Gastroesophageal sphincter (tissue), 4 donors: ENCODE results near the gene FAM216B. TPM values are rescaled to one million over a fixed set of nuclear protein-coding genes. Genes with fewer than 3 reads are reported as not detected.

ENCODE experiments used
- ATAC-seq: fragments of 150-250 bp; one replicate; pipeline ENCODE4 v1.9.1; 2016; ENCODE audit warnings: mild to moderate bottlenecking, moderate library complexity
- H3K27ac ChIP-seq, 4 donors: fragments of 200-600 bp; sonication (generic) in 3 of 4; 1 replicate in 3 of 4; 2 replicates in 1 of 4; pipeline ENCODE4 v1.5.1; 2016 to 2019
- H3K27me3 ChIP-seq: fragments of 200-600 bp; sonication (generic); one replicate; pipeline ENCODE4 v1.5.1; 2019
- H3K36me3 ChIP-seq, 2 donors: fragments of 200-600 bp; sonication (generic); one replicate each; pipeline ENCODE4 v1.5.1; 2019; ENCODE audit warnings: control low read depth in 1 of 2
- H3K4me1 ChIP-seq, 3 donors: fragments of 200-600 bp; sonication (generic); 1 replicate in 2 of 3; 2 replicates in 1 of 3; pipeline ENCODE4 v1.5.1; 2016 to 2019; ENCODE audit warnings: control low read depth in 2 of 3
- H3K4me3 ChIP-seq, 2 donors: fragments of 200-600 bp; sonication (generic); one replicate each; pipeline ENCODE4 v1.5.1; 2019; ENCODE audit warnings: mild to moderate bottlenecking in 1 of 2, moderate library complexity in 1 of 2
- H3K9me3 ChIP-seq, 3 donors: fragments of 200-600 bp; sonication (generic); one replicate each; pipeline ENCODE4 v1.5.1; 2017 to 2019; ENCODE audit warnings: control low read depth in 2 of 3
- CTCF ChIP-seq, 4 experiments: fragments of 200-600 bp in 2 of 4; fragments of 450-650 bp in 2 of 4; sonication (generic) in 1 of 4; IDR thresholded peaks; one replicate each; pipeline ENCODE4 v1.5.1; 2017 to 2019; ENCODE audit warnings: antibody characterized with exemption in 4 of 4, mild to moderate bottlenecking in 2 of 4, moderate library complexity in 2 of 4
- EP300 ChIP-seq: sonication (generic); formaldehyde crosslinking; IDR thresholded peaks from one replicate; pipeline ENCODE4 v1.6.1; 2017; ENCODE audit warnings: antibody characterized with exemption, mild to moderate bottlenecking
- POLR2A ChIP-seq, 2 donors: fragments of 450-650 bp; IDR thresholded peaks; one replicate each; pipeline ENCODE4 v1.6.1; 2017; ENCODE audit warnings: antibody characterized with exemption in 2 of 2, mild to moderate bottlenecking in 2 of 2, moderate library complexity in 1 of 2
- POLR2AphosphoS5 ChIP-seq: sonication (generic); formaldehyde crosslinking; IDR thresholded peaks from one replicate; pipeline ENCODE4 v1.6.1; 2017; ENCODE audit warnings: antibody characterized with exemption
- WGBS, 2 donors: methylation state at CpG; one replicate each; pipeline ENCODE4 v1.1.5; 2018; ENCODE audit warnings: low coverage in 1 of 2; 5-methylcytosine and 5-hydroxymethylcytosine counted together
- total RNA-seq, 4 donors: library from RNA; depleted of rRNA; stranded (reverse); fragments of >200 nt; gene quantifications; one replicate each; pipeline ENCODE4 v1.1.0, GENCODE V29; 2016

Gene FAM216B
- total RNA-seq, 4 donors from 2014 or later, result not detected

- no peaks in the 10 kb centered on the region for H3K27me3 ChIP-seq
- WGBS, 2 donors, result 91% methylated on average over 3 of the region's 3 CpGs
- no peak overlapping the region for H3K4me3 ChIP-seq
- TF ChIP-seq POLR2AphosphoS5, result no peak
- no peak for TF ChIP-seq CTCF (IDR thresholded peaks at IDR 0.05)
- no peak for TF ChIP-seq EP300
- no peak for TF ChIP-seq POLR2A (IDR thresholded peaks at IDR 0.05)
- H3K9me3 ChIP-seq, result no peaks in the 10 kb centered on the region
- no peak for ATAC-seq
- H3K36me3 ChIP-seq, result no peaks in the 10 kb centered on the region
- H3K4me1 ChIP-seq, result no peaks in the 10 kb centered on the region
- H3K27ac ChIP-seq, result no peak overlapping the region
Measured at GRCh38 chr13:42751693-42752092, 29.7 kb upstream of the FAM216B start.

DNA sequence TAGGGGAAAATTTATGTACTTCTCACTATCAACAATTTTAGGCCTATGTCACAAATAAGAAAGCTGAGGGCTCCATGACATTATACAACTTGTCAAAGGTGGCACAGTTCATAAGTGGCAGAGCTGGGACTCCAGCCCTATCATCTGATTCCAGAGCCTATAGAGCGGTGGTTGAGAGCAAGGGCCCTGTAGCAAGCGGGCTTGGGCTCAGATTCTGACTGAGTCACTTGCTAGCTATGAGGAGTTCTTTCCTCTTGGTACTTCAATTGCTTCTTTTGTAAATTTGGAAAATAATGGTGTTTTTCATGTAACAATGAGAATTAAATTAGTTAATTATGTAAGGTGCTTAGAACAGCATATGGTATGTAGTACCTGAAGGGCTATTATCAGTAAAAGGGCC is 28.7 kb upstream of the FAM216B start:
- H3K36me3 ChIP-seq, result no peaks in the 10 kb centered on the region
- no peaks in the 10 kb centered on the region for H3K27me3 ChIP-seq
- no peaks in the 10 kb centered on the region for H3K4me1 ChIP-seq
- TF ChIP-seq CTCF (IDR thresholded peaks at IDR 0.05) (no peak), POLR2A (IDR thresholded peaks at IDR 0.05) (no peak), EP300 (no peak), POLR2AphosphoS5 (no peak)
- no peak overlapping the region for H3K27ac ChIP-seq
- no peaks in the 10 kb centered on the region for H3K9me3 ChIP-seq
- ATAC-seq, result no peak
- no peak overlapping the region for H3K4me3 ChIP-seq
- WGBS, 2 donors, result 93 to 100% methylated on average over 2 of the region's 2 CpGs

DNA sequence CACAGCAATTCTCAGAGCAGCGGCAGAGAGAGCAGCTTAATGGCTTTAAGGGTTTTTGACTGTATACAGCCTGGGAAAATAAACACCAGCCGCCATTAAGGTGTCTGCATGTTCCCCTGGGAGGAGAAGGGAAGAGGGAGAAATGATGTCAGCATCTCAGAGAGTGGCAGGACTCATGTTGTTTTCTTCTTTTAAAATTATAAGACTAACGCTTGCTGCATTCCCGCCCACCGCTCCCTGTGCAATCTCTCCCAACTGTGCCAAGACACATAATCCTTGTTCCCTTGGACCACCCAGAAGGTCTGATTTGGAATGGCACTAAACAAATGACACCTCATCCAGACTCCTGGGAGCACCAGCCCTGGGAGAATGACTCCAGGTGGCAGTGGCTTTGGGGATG is 27.7 kb upstream of the FAM216B start:
- WGBS, 2 donors, result 66% methylated on average over 4 of the region's 5 CpGs; no CpG with 5 or more reads in 1 of the 2 donors
- TF ChIP-seq POLR2A (IDR thresholded peaks at IDR 0.05) (no peak), EP300 (no peak), CTCF (IDR thresholded peaks at IDR 0.05) (no peak), POLR2AphosphoS5 (no peak)
- Histone ChIP-seq H3K27me3 (no peaks in the 10 kb centered on the region), H3K4me3 (no peak overlapping the region), H3K9me3 (no peaks in the 10 kb centered on the region), H3K27ac (no peak overlapping the region), H3K4me1 (no peaks in the 10 kb centered on the region), H3K36me3 (no peaks in the 10 kb centered on the region)
- ATAC-seq, result no peak

GRCh38 chr13:42754801-42755510 is 26.4 kb upstream of the FAM216B start:
- 100% methylated on average over 1 of the region's 1 CpG; no CpG with 5 or more reads in 1 of the 2 donors for WGBS, 2 donors

More at GRCh38 chr13:42754801-42755510, 26.4 kb upstream of the FAM216B start:
- ATAC-seq, result no peak
- H3K9me3 ChIP-seq, result no peaks in the 10 kb centered on the region
- H3K4me3 ChIP-seq, result no peak overlapping the region
- no peaks in the 10 kb centered on the region for H3K27me3 ChIP-seq
- TF ChIP-seq CTCF (IDR thresholded peaks at IDR 0.05) (no peak), EP300 (no peak), POLR2AphosphoS5 (no peak), POLR2A (IDR thresholded peaks at IDR 0.05) (no peak)
- H3K36me3 ChIP-seq, result no peaks in the 10 kb centered on the region
- H3K4me1 ChIP-seq, result no peaks in the 10 kb centered on the region
- H3K27ac ChIP-seq, result no peak overlapping the region
